H9 (cell line): ENCODE data around the gene S100A16. TPM values are rescaled to one million over a fixed set of nuclear protein-coding genes. Genes with fewer than 3 reads are reported as not detected.

Experiments used
- DNase-seq: peaks from one replicate; pipeline ENCODE4 v3.0.0-alpha.2; 2017
- H2AFZ ChIP-seq: one replicate; pipeline ENCODE4 v1.6.1; 2013; ENCODE audit warnings: mild to moderate bottlenecking, low read length, control low read depth, moderate library complexity
- H2AK5ac ChIP-seq: 2 replicates; pipeline ENCODE4 v1.6.1; 2013; ENCODE audit warnings: low read length, control low read depth, mixed read lengths; ENCODE audit not compliant: insufficient read length
- H2BK120ac ChIP-seq: one replicate; pipeline ENCODE4 v1.6.1; 2013; ENCODE audit warnings: low read depth, mild to moderate bottlenecking, low read length, control low read depth, inconsistent platforms; ENCODE audit not compliant: poor library complexity, severe bottlenecking
- H2BK12ac ChIP-seq: 2 replicates; pipeline ENCODE4 v1.6.1; 2013; ENCODE audit warnings: low read length, control low read depth, mixed read lengths, low read depth; ENCODE audit not compliant: insufficient read length
- H2BK15ac ChIP-seq: 2 replicates; pipeline ENCODE4 v1.6.1; 2013; ENCODE audit warnings: low read depth, low read length, control low read depth
- H2BK20ac ChIP-seq: one replicate; pipeline ENCODE4 v1.6.1; 2013; ENCODE audit warnings: low read depth, mild to moderate bottlenecking, low read length, control low read depth, inconsistent platforms; ENCODE audit not compliant: poor library complexity, severe bottlenecking
- H2BK5ac ChIP-seq: 2 replicates; pipeline ENCODE4 v1.6.1; 2013; ENCODE audit warnings: low read length, control low read depth, mixed read lengths; ENCODE audit not compliant: insufficient read length
- H3K14ac ChIP-seq: 2 replicates; pipeline ENCODE4 v1.6.1; 2013; ENCODE audit warnings: low read length, control low read depth; ENCODE audit not compliant: insufficient read depth
- H3K18ac ChIP-seq: 2 replicates; pipeline ENCODE4 v1.6.1; 2013; ENCODE audit warnings: low read depth, mild to moderate bottlenecking, mixed read lengths, low read length, control low read depth; ENCODE audit not compliant: insufficient read length
- H3K23ac ChIP-seq: 2 replicates; pipeline ENCODE4 v1.6.1; 2013; ENCODE audit warnings: low read length, control low read depth, mixed read lengths, low read depth; ENCODE audit not compliant: insufficient read length
- H3K23me2 ChIP-seq: 2 replicates; pipeline ENCODE4 v1.6.1; 2013; ENCODE audit warnings: low read depth, mild to moderate bottlenecking, mixed read lengths, low read length, control low read depth; ENCODE audit not compliant: insufficient read length, poor library complexity, severe bottlenecking
- H3K27ac ChIP-seq: 2 replicates; pipeline ENCODE4 v1.5.1; 2013; ENCODE audit warnings: low read length, control low read depth, mixed read lengths, low read depth; ENCODE audit not compliant: insufficient read length
- H3K27me3 ChIP-seq: 2 replicates; pipeline ENCODE4 v1.6.1; 2013; ENCODE audit warnings: low read length, control low read depth, inconsistent platforms; ENCODE audit not compliant: insufficient read depth
- H3K4ac ChIP-seq: 2 replicates; pipeline ENCODE4 v1.6.1; 2013; ENCODE audit warnings: low read depth, mild to moderate bottlenecking, control low read depth, inconsistent platforms, low read length, moderate library complexity
- H3K4me1 ChIP-seq: 2 replicates; pipeline ENCODE4 v1.6.1; 2013; ENCODE audit warnings: low read length, control low read depth, inconsistent platforms; ENCODE audit not compliant: insufficient read depth
- H3K4me2 ChIP-seq: 2 replicates; pipeline ENCODE4 v1.6.1; 2013; ENCODE audit warnings: low read length, control low read depth, mixed read lengths; ENCODE audit not compliant: insufficient read length, insufficient read depth
- H3K56ac ChIP-seq: 2 replicates; pipeline ENCODE4 v1.6.1; 2013; ENCODE audit warnings: low read depth, mild to moderate bottlenecking, mixed read lengths, low read length, control low read depth; ENCODE audit not compliant: insufficient read length
- H3K79me1 ChIP-seq: 2 replicates; pipeline ENCODE4 v1.6.1; 2013; ENCODE audit warnings: low read depth, mild to moderate bottlenecking, moderate library complexity, low read length, control low read depth, inconsistent platforms; ENCODE audit not compliant: insufficient read depth, poor library complexity, severe bottlenecking
- H3K79me2 ChIP-seq: 2 replicates; pipeline ENCODE4 v1.6.1; 2013; ENCODE audit warnings: low read length, control low read depth, inconsistent platforms; ENCODE audit not compliant: insufficient read depth
- H3K9ac ChIP-seq: 2 replicates; pipeline ENCODE4 v1.6.1; 2013; ENCODE audit warnings: low read length, control low read depth, mixed read lengths; ENCODE audit not compliant: insufficient read length; ENCODE audit errors: extremely low read depth
- H3K9me3 ChIP-seq: one replicate; pipeline ENCODE4 v1.6.1; 2013; ENCODE audit warnings: low read depth, low read length, inconsistent platforms; ENCODE audit not compliant: control insufficient read depth
- H3T11ph ChIP-seq: one replicate; pipeline ENCODE4 v1.6.1; 2013; ENCODE audit warnings: mild to moderate bottlenecking, low read length, control low read depth, inconsistent platforms
- H4K20me1 ChIP-seq: one replicate; pipeline ENCODE4 v1.6.1; 2013; ENCODE audit not compliant: control insufficient read depth, insufficient read length, insufficient read depth
- H4K5ac ChIP-seq: 2 replicates; pipeline ENCODE4 v1.6.1; 2013; ENCODE audit warnings: low read depth, mild to moderate bottlenecking, mixed read lengths, low read length, control low read depth; ENCODE audit not compliant: insufficient read length
- H4K8ac ChIP-seq: replicated peaks from 2 replicates; pipeline ENCODE4 v1.6.1; 2013; ENCODE audit warnings: low read length, control low read depth, mixed read lengths, low read depth; ENCODE audit not compliant: insufficient read length
- H4K91ac ChIP-seq: 2 replicates; pipeline ENCODE4 v1.6.1; 2013; ENCODE audit warnings: low read depth, mild to moderate bottlenecking, moderate library complexity, mixed read lengths, low read length, control low read depth; ENCODE audit not compliant: insufficient read length
- H3K27ac Mint-ChIP-seq, 3 experiments: 2 replicates in 2 of 3; 3 replicates in 1 of 3; pipeline ENCODE4 v1.8.0; 2020 to 2021; ENCODE audit warnings: mixed read lengths in 3 of 3, mild to moderate bottlenecking in 1 of 3, moderate library complexity in 1 of 3
- H3K27me3 Mint-ChIP-seq: 2 replicates; pipeline ENCODE4 v1.8.0; 2021; ENCODE audit warnings: low read depth, mild to moderate bottlenecking, moderate library complexity, mixed read lengths
- H3K36me3 Mint-ChIP-seq, 3 experiments: 2 replicates in 2 of 3; 3 replicates in 1 of 3; pipeline ENCODE4 v1.8.0; 2020 to 2021; ENCODE audit warnings: low read depth in 3 of 3, mixed read lengths in 3 of 3; ENCODE audit not compliant: insufficient read depth in 1 of 3
- H3K4me1 Mint-ChIP-seq, 2 experiments: 2 replicates each; pipeline ENCODE4 v1.8.0; 2020; ENCODE audit warnings: mixed read lengths in 2 of 2
- H3K4me3 Mint-ChIP-seq, 2 experiments: 2 replicates in 1 of 2; 3 replicates in 1 of 2; pipeline ENCODE4 v1.8.0; 2020 to 2021; ENCODE audit warnings: mild to moderate bottlenecking in 2 of 2, mixed read lengths in 2 of 2, moderate library complexity in 1 of 2
- H3K9me3 Mint-ChIP-seq, 2 experiments: 2 replicates in 1 of 2; 3 replicates in 1 of 2; pipeline ENCODE4 v1.8.0; 2020; ENCODE audit warnings: mild to moderate bottlenecking in 2 of 2, mixed read lengths in 2 of 2, moderate library complexity in 1 of 2
- CTCF ChIP-seq: fragments of 200-600 bp; sonication (generic); conservative IDR thresholded peaks from 3 replicates; pipeline ENCODE4 v1.8.0; 2021; ENCODE audit warnings: antibody characterized with exemption, mild to moderate bottlenecking
- WGBS: extraction: QIAGEN DNeasy Blood & Tissue Kit; methylation state at CpG from one replicate; pipeline ENCODE4 v1.1.7; 2013; ENCODE audit warnings: missing lambda C conversion rate, low lambda C conversion rate, mixed read lengths; ENCODE audit not compliant: insufficient read length; ENCODE audit errors: extremely low coverage; 5-methylcytosine and 5-hydroxymethylcytosine counted together
- total RNA-seq: library from RNA; stranded (reverse); gene quantifications from 2 replicates; pipeline ENCODE4 v1.2.1, GENCODE V29; 2021

Gene S100A16
- total RNA-seq, 1 experiment from 2014 or later: 8.0 TPM

- Histone ChIP-seq H2BK5ac (no peak overlapping the region), H4K20me1 (no peaks in the 10 kb centered on the region), H3K27ac (no peak overlapping the region), H3K18ac (no peak overlapping the region), H3T11ph (no peak overlapping the region), H3K27me3 (no peaks in the 10 kb centered on the region), H2BK20ac (no peak overlapping the region), H2AK5ac (no peak overlapping the region), H2BK120ac (no peak overlapping the region), H2AFZ (no peak overlapping the region), H3K14ac (no peak overlapping the region), H3K23me2 (peaks cover 11% of the 10 kb centered on the region), H3K56ac (no peak overlapping the region), H2BK15ac (no peak overlapping the region), H4K91ac (no peak overlapping the region), H2BK12ac (no peak overlapping the region), H3K79me1 (peaks cover 4% of the 10 kb centered on the region), H3K23ac (no peak overlapping the region), H4K5ac (no peak overlapping the region), H3K9ac (no peak overlapping the region), H3K4me1 (no peaks in the 10 kb centered on the region), H3K9me3 (no peaks in the 10 kb centered on the region), H3K4me2 (no peak overlapping the region), H3K79me2 (peaks cover 4% of the 10 kb centered on the region; the same call in 1 of the 2 replicates), H4K8ac (no peak overlapping the region), H3K4ac (no peak overlapping the region)
- Mint-ChIP-seq H3K4me1 (peaks cover 9 to 13% of the 10 kb centered on the region in 2 experiments), H3K4me3 (no peak overlapping the region), H3K27ac (no peak overlapping the region), H3K36me3 (peaks cover 53 to 85% (median 78%) of the 10 kb centered on the region in 3 experiments), H3K9me3 (peaks cover 0 to 3% of the 10 kb centered on the region in 2 experiments; a peak in 1 of 5 replicates), H3K27me3 (no peaks in the 10 kb centered on the region)
- no CpG with 5 or more reads among the region's 6 CpGs for WGBS
- no peak for DNase-seq
- no peak for TF ChIP-seq CTCF
Observed at GRCh38 chr1:153638261-153638660, 25.3 kb upstream of the S100A16 start.
